A549 (cell line): ENCODE measurements around the gene MAPK8IP3. TPM values are rescaled to one million over a fixed set of nuclear protein-coding genes. Genes with fewer than 3 reads are reported as not detected.

Experiments used
- ATAC-seq, 2 experiments: fragments of 200-7000 bp in 1 of 2; fragments of >200 bp in 1 of 2; cut with Nextera tagmentation in 1 of 2; cut with Tn5 transposase in 1 of 2; 3 replicates each; pipeline versions ENCODE4 v1.8.0 to v1.9.1; 2018 to 2020; ENCODE audit warnings: mild to moderate bottlenecking in 1 of 2, moderate library complexity in 1 of 2
- CTCF ChIA-PET: fragments of 300-600 bp; sonication (Branson Sonifier 250); formaldehyde crosslinking; extraction: SDS; loops from one replicate; lab custom pipeline; 2021; ENCODE audit warnings: antibody characterized with exemption, inconsistent platforms; lab: Yijun Ruan, JAX
- POLR2A ChIA-PET: fragments of 350-600 bp; formaldehyde crosslinking; extraction: SDS; loops from one replicate; lab custom pipeline; 2021; ENCODE audit warnings: antibody characterized with exemption, inconsistent platforms; lab: Yijun Ruan, JAX
- DNase-seq, 2 experiments: peaks; one replicate each; pipeline versions ENCODE4 v3.0.0 to v3.0.0-alpha.2; 2011 to 2016; ENCODE audit warnings: low read depth in 1 of 2, low spot score in 1 of 2
- FAIRE-seq: peaks from 2 replicates; lab custom pipeline; 2011; peaks lifted over from hg19 to GRCh38; lab: Jason Lieb, UNC
- H3K27ac ChIP-seq, 2 experiments: fragments of >200 bp; sonication (Bioruptor Twin); formaldehyde crosslinking; 3 replicates each; pipeline ENCODE4 v1.5.1; 2016 to 2017
- H3K4me1 ChIP-seq: fragments of >200 bp; sonication (Bioruptor Twin); formaldehyde crosslinking; 3 replicates; pipeline ENCODE4 v1.6.1; 2016
- H3K4me2 ChIP-seq: fragments of >200 bp; sonication (Bioruptor Twin); formaldehyde crosslinking; 3 replicates; pipeline ENCODE4 v1.6.1; 2016
- H3K4me3 ChIP-seq: fragments of >200 bp; sonication (Bioruptor Twin); formaldehyde crosslinking; 3 replicates; pipeline ENCODE4 v1.5.1; 2016
- H3K9me3 ChIP-seq: fragments of >200 bp; sonication (Bioruptor Twin); formaldehyde crosslinking; 3 replicates; pipeline ENCODE4 v1.6.1; 2016
- E2F6 ChIP-seq: IDR thresholded peaks from 2 replicates; pipeline ENCODE4 v1.6.1; 2012; ENCODE audit warnings: low read depth, borderline replicate concordance
- EHF ChIP-seq: fragments of 250-450 bp; sonication (Bioruptor Pico); IDR thresholded peaks from 2 replicates; pipeline ENCODE4 v1.5.0; 2020; ENCODE audit warnings: mild to moderate bottlenecking
- ELK1 ChIP-seq: fragments of 150-350 bp; IDR thresholded peaks from 2 replicates; pipeline ENCODE4 v1.6.1; 2014; ENCODE audit warnings: low read depth, mild to moderate bottlenecking, low read length
- FOSB ChIP-seq: fragments of 250-450 bp; sonication (Bioruptor Pico); IDR thresholded peaks from 2 replicates; pipeline ENCODE4 v1.5.0; 2020; ENCODE audit warnings: mild to moderate bottlenecking, moderate library complexity
- FOSL2 ChIP-seq, 2 experiments: fragments of 450-650 bp in 1 of 2; fragments of >200 bp in 1 of 2; sonication (Bioruptor Twin) in 1 of 2; formaldehyde crosslinking; IDR thresholded peaks; 2 replicates each; pipeline versions ENCODE4 v1.5.0 to v1.6.1; 2016 to 2020; ENCODE audit warnings: mild to moderate bottlenecking in 1 of 2, moderate library complexity in 1 of 2
- FOXS1 ChIP-seq: fragments of 250-450 bp; sonication (Bioruptor Pico); IDR thresholded peaks from 2 replicates; pipeline ENCODE4 v1.5.0; 2020; ENCODE audit warnings: mild to moderate bottlenecking, moderate library complexity
- HES2 ChIP-seq: fragments of >200 bp; sonication (Bioruptor Twin); formaldehyde crosslinking; IDR thresholded peaks from 2 replicates; pipeline ENCODE4 v1.6.1; 2016
- HEYL ChIP-seq: fragments of 250-450 bp; sonication (Bioruptor Pico); IDR thresholded peaks from 2 replicates; pipeline ENCODE4 v1.8.0; 2021; ENCODE audit warnings: mild to moderate bottlenecking, moderate library complexity
- HOXB5 ChIP-seq: fragments of 250-450 bp; sonication (Bioruptor Pico); IDR thresholded peaks from 2 replicates; pipeline ENCODE4 v1.5.0; 2020; ENCODE audit warnings: mild to moderate bottlenecking, moderate library complexity
- JUN ChIP-seq, 2 experiments: fragments of >200 bp; sonication (Bioruptor Twin); formaldehyde crosslinking; IDR thresholded peaks; 2 replicates in 1 of 2; 3 replicates in 1 of 2; pipeline ENCODE4 v1.6.1; 2016 to 2017
- KDM1A ChIP-seq: fragments of 200-600 bp; sonication (generic); IDR thresholded peaks from 2 replicates; pipeline ENCODE4 v1.6.1; 2016; ENCODE audit warnings: low read depth, mild to moderate bottlenecking
- KDM5A ChIP-seq: fragments of 200-600 bp; sonication (generic); IDR thresholded peaks from 2 replicates; pipeline ENCODE4 v1.6.1; 2016; ENCODE audit warnings: antibody characterized with exemption, mild to moderate bottlenecking
- MAX ChIP-seq: IDR thresholded peaks from 2 replicates; pipeline ENCODE4 v1.6.1; 2012
- NPAS2 ChIP-seq: fragments of 250-450 bp; sonication (Bioruptor Pico); IDR thresholded peaks from 2 replicates; pipeline ENCODE4 v1.8.0; 2022; ENCODE audit warnings: mild to moderate bottlenecking, moderate library complexity, borderline replicate concordance
- PBX3 ChIP-seq: IDR thresholded peaks from 2 replicates; pipeline ENCODE4 v1.6.1; 2012
- PHF8 ChIP-seq: fragments of 200-600 bp; sonication (generic); IDR thresholded peaks from 2 replicates; pipeline ENCODE4 v1.6.1; 2016; ENCODE audit warnings: low read depth, mild to moderate bottlenecking, antibody characterized with exemption, moderate library complexity, borderline replicate concordance
- POLR2A ChIP-seq: IDR thresholded peaks from 2 replicates; pipeline ENCODE4 v1.6.1; 2012; ENCODE audit warnings: mild to moderate bottlenecking, low read length
- POLR2AphosphoS2 ChIP-seq: conservative IDR thresholded peaks from 2 replicates; pipeline ENCODE4 v1.6.1; 2012; ENCODE audit warnings: low read length, improper control_type of control experiment, inconsistent platforms
- SREBF2 ChIP-seq: fragments of 450-650 bp; IDR thresholded peaks from 2 replicates; pipeline ENCODE4 v1.6.1; 2014; ENCODE audit warnings: mild to moderate bottlenecking, moderate library complexity
- TFCP2L1 ChIP-seq: fragments of 250-450 bp; sonication (Bioruptor Pico); IDR thresholded peaks from 2 replicates; pipeline ENCODE4 v1.5.0; 2021; ENCODE audit warnings: mild to moderate bottlenecking
- ZFP36 ChIP-seq: fragments of 450-650 bp; IDR thresholded peaks from 2 replicates; pipeline ENCODE4 v1.6.1; 2014; ENCODE audit warnings: borderline replicate concordance; ENCODE audit not compliant: partially characterized antibody
- ZSCAN20 ChIP-seq: fragments of 250-450 bp; sonication (Bioruptor Pico); IDR thresholded peaks from 2 replicates; pipeline ENCODE4 v1.8.0; 2022; ENCODE audit warnings: mild to moderate bottlenecking, moderate library complexity
- WGBS: methylation state at CpG from one replicate; pipeline ENCODE4 v1.1.6; 2017; ENCODE audit errors: missing lambda C conversion rate; 5-methylcytosine and 5-hydroxymethylcytosine counted together
- polyA plus RNA-seq, 4 experiments: library from polyadenylated mRNA; depleted of rRNA in 3 of 4; stranded (reverse); fragments of >200 nt; fragmentation: RNase III in 1 of 4; extraction: RNeasy Plus Mini Kit Qiagen cat#74134 plus additional on column Dnase treatment in 1 of 4; gene quantifications; 2 replicates in 3 of 4; 3 replicates in 1 of 4; pipeline ENCODE4 v1.2.3, GENCODE V29; 2011 to 2017

The MAPK8IP3 gene
- polyA plus RNA-seq, 2 of the 4 experiments (the other 2 are of a cell fraction) = 12.0 to 53.3 TPM

GRCh38 chr16:1689853-1690252 is 16.1 kb upstream of the MAPK8IP3 start:
- H3K9me3 ChIP-seq = no peaks in the 10 kb centered on the region
- peaks cover 69% of the 10 kb centered on the region for H3K4me1 ChIP-seq
- peak overlapping the region; percentile 85 to 95 for H3K27ac ChIP-seq
- ChIA-PET CTCF (interaction anchor here (0.5 to 5.3 kb wide), 5 partner anchors 12 to 465 kb away, joined by 3 to 72 read pairs (median 37); partner anchors contain the start of genes JPT2 and MAPK8IP3), POLR2A (interaction anchor here (1.3 kb wide), 1 partner anchor 16 kb away, joined by 7 read pairs; the partner anchor contains the start of gene MAPK8IP3)
- WGBS = 77% methylated on average over 13 of the region's 13 CpGs
- FAIRE-seq (no peak), ATAC-seq (0 out of 6 replicates have a peak, but pooled peaks of 1 of the 2 experiments have one; percentile 4), DNase-seq (no peak)
- peak overlapping the region; percentile 8; the same call in 1 of the 3 replicates for H3K4me3 ChIP-seq
- peak overlapping the region; percentile 79 for H3K4me2 ChIP-seq
- TF ChIP-seq TFCP2L1 (CRISPR knock-in tag) (no peak), HEYL (no peak), PBX3 (no peak), NPAS2 (CRISPR knock-in tag) (no peak), FOXS1 (CRISPR knock-in tag) (no peak), POLR2A (no peak), E2F6 (no peak), ZSCAN20 (CRISPR knock-in tag) (no peak), POLR2AphosphoS2 (no peak), KDM5A (no peak), ELK1 (no peak), SREBF2 (no peak), JUN (IDR thresholded peaks at IDR 0.05) (no peak), HES2 (no peak), FOSL2 (IDR thresholded peaks at IDR 0.05) (no peak), FOSL2 (CRISPR knock-in tag; IDR thresholded peaks at IDR 0.05) (no peak), MAX (no peak)
- TF ChIP-seq, all 56 proteins: peak for 0

- Histone ChIP-seq H3K27ac (peak overlapping the region; percentile 85 to 95), H3K4me2 (peak overlapping the region; percentile 79), H3K4me1 (peaks cover 69% of the 10 kb centered on the region), H3K4me3 (no peak overlapping the region), H3K9me3 (no peaks in the 10 kb centered on the region)
- 13% methylated on average over 1 of the region's 1 CpG for WGBS
- TF ChIP-seq FOSB (CRISPR knock-in tag) (peak; percentile 46; the same call in 1 of the 2 replicates), HOXB5 (CRISPR knock-in tag) (peak; percentile 61; the same call in 1 of the 2 replicates), EHF (CRISPR knock-in tag) (no peak), PHF8 (no peak), ZFP36 (peak; percentile 66), KDM1A (peak; percentile 78; the same call in 1 of the 2 replicates)
- no peak for DNase-seq
- ChIA-PET CTCF (interaction anchor here (0.7 to 5.3 kb wide), 10 partner anchors 9 to 83 kb away, joined by 3 to 72 read pairs (median 4); partner anchors contain the start of genes JPT2 and MAPK8IP3), POLR2A (interaction anchor here (0.6 to 2.0 kb wide), 5 partner anchors 10 to 88 kb away, joined by 3 to 44 read pairs (median 4); partner anchors contain the start of genes CRAMP1, IFT140 and MAPK8IP3)
- FAIRE-seq = no peak
- no peak for ATAC-seq
Measured at GRCh38 chr16:1690810-1691209, 15.2 kb upstream of the MAPK8IP3 start.
